GM12801 (cell line): Measurements from ENCODE around the gene DLGAP4.

ENCODE experiments used
- TF ChIP-seq, protein P1 (sequence below): IDR thresholded peaks from one replicate; pipeline ENCODE4 v1.5.1; 2011; ENCODE audit warnings: control low read depth; ENCODE audit not compliant: insufficient read length; ENCODE audit errors: extremely low read depth

The DLGAP4 gene

DNA sequence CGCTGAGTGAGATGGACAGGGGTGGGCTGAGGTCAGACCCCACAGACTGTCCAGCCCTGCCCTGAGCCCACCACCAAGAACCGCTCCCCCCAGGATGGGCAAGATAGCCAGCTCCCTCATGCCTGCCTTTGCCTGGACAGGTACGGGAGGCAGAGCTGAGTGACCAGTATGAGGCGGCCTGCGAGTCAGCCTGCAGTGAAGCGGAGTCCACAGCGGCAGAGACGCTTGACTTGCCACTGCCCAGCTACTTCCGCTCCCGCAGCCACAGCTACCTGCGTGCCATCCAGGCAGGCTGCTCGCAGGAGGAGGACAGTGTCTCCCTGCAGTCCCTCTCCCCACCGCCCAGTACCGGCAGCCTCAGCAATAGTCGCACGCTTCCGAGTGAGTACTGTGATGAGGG lies 140.4 kb downstream of the DLGAP4 start:
- TF ChIP-seq, protein P1, sequence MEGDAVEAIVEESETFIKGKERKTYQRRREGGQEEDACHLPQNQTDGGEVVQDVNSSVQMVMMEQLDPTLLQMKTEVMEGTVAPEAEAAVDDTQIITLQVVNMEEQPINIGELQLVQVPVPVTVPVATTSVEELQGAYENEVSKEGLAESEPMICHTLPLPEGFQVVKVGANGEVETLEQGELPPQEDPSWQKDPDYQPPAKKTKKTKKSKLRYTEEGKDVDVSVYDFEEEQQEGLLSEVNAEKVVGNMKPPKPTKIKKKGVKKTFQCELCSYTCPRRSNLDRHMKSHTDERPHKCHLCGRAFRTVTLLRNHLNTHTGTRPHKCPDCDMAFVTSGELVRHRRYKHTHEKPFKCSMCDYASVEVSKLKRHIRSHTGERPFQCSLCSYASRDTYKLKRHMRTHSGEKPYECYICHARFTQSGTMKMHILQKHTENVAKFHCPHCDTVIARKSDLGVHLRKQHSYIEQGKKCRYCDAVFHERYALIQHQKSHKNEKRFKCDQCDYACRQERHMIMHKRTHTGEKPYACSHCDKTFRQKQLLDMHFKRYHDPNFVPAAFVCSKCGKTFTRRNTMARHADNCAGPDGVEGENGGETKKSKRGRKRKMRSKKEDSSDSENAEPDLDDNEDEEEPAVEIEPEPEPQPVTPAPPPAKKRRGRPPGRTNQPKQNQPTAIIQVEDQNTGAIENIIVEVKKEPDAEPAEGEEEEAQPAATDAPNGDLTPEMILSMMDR, result no peak

DNA sequence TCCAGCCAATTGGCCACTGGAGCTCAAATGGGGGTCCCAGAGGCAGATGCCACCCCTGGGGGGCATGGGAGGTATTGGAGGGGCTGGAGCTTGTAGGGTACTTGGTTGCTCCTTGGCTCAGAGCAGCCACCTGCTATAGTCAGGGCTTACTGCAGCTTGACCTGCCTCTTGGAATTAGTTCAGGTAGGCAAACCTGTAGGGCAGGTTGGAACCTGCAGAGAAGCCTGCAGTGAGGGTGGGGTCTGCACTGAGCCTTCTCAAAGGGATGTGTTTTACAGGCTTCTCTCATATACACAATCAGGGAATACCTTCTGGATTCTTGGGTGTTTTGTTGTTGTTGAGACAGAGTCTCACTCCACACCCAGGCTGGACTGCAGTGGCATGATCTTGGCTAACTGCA lies 141.0 kb downstream of the DLGAP4 start:
- TF ChIP-seq, protein P1, result no peak

DNA sequence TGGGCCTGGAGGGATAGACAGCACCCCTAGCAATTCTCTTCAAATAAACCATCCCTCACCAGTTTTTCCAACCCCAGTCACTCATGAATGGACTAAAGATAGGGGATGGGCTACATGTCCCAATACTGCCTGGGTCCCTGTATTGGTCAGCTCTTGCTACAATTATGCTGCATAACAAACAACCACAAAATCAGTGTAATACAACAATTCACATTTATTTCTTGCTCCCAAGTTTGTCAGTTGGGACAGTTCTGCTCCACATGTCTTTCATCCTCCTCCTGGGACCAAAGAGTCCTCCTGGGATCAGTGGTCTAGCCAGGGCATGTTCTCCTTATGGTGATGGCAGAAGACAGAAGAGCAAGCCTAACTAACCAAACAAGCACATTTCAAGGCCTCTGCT lies 143.5 kb downstream of the DLGAP4 start:
- TF ChIP-seq, protein P1, result no peak

DNA sequence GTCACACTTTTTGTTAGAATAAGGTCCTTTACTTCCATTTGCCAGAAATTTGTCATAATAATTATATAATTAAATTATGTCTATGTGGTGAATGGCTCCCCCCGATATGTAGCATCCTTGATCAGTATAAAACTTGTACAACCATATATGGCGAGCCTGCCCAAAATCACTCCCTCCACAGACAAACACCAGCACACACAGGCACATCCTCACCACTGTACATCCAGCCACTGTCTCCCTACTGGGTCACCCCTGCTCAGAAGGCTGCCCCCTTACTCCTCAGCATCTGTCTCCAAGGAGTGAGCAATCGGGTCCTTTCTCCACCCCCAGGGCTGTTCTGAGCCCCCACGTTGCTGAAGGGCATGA lies 148.2 kb downstream of the DLGAP4 start:
- TF ChIP-seq, protein P1, result no peak

DNA sequence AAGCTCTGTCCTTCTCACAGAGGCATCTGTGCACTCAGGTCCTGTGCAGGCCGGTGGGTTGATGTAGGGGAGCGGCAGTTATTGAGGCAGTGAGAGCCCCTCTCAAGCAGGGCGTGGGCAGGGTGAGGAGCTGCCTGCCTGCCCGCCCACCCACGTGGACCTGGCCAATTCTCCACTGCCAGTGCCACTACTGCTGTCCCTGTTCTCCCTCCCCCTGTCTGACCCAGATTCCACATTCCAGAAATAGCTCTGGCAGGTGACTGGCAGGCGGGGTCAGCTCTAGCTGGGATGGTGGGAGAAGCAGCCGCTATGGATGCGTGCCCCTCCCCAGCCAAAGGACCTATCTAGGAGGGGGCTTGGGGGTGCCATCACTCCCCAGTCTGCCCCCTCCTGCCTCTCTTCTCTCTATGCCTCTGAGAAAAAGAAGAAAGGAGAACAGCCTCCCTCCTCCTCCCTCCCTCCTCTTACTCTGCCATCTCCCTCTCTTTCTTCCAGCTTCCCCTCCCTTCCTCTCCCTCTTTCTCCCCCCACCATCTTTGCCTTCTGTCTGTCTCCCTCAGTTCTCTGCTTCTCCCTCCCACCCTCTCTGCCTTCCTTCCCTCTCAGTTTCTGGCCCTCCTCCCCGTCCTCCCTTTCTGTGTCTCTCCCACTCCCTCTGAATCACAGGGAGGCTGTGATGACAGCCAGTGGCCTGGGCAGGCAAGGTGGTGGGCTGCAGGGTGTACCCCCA lies 148.7 kb downstream of the DLGAP4 start:
- TF ChIP-seq, protein P1, result no peak

DNA sequence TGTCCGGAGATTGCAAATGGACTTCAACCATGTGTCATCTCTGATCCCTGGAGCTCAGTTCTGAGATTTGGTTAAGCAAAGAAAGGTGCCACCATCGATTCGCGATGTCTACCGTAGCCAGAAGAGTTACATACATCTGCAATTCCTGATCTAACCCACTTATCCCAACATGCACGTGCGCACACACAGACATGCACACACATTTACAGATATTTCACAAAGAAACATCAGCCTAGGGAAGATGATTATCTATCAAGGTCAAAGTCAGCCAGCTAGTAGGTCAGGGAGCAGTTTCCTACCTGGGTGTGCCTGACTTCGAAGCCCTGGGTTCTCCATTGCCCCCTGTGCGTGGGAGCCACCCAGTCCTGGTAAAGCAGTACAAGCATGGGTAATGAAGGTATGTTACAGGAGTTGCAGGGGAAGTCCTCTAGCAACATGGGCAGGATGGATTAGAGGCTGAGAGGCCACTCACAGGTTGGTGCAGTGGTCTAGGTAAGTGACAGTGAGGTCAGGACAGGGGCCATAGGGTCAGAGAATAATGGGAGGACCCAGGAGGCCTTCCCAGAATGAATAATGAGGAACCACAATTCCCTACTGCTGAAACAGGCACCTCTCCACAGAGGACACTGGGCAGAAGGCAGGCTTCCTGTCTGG lies 150.0 kb downstream of the DLGAP4 start:
- TF ChIP-seq, protein P1, result no peak

DNA sequence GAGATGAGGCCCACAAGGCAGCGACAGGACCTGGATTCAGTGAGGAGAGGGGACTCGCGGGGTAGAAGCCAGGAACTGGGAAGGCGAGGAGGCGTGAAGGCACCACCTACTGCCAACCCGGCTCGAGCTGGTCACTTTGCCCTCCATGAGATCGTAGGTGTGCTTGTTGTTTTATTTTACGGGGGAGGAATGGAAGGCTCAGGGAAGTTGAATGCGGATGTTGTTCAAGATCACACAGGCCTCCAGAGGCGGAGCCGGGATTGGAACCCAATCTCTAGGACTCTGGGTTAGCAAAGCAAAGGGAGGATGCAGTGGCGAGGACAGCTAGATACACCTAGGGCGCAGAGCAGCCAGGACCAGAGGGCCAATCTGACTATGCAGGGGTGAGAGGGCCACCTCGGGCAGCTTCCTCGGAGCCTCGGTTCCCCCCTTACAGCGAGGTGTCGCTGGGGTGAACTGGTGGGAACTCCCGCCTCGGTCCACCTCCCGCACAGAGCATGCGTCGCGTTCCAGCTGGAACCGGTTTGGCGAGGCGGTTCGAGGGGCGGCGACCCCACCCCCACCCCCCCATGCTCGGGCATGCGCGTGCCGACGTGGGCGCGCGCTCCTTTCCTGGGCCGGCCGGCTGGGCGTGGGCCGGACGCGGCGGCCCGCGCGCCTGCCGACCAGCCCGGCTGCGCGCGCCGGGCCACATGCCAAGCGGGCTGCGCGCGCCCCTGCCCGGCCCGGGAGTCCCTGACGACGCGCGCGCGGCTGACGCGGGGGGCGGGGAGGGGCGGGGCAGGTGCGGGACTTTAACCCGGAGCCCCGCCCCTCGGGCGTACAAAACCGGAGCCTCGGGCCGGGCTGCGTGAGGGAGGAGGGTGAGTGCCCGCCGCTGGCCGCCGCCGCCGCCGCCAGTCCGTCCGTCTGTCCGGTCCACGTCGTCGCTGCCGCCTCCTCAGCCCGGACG lies 154.8 kb downstream of the DLGAP4 start:
- TF ChIP-seq, protein P1, result no peak
